ENCODE measurements around the gene UBE2B.
"Not testable (repeated sequence)": the region's sequence is repeated elsewhere in the genome, so short reads cannot be mapped to it uniquely, and the experiment has no call there.

The UBE2B gene

DNA sequence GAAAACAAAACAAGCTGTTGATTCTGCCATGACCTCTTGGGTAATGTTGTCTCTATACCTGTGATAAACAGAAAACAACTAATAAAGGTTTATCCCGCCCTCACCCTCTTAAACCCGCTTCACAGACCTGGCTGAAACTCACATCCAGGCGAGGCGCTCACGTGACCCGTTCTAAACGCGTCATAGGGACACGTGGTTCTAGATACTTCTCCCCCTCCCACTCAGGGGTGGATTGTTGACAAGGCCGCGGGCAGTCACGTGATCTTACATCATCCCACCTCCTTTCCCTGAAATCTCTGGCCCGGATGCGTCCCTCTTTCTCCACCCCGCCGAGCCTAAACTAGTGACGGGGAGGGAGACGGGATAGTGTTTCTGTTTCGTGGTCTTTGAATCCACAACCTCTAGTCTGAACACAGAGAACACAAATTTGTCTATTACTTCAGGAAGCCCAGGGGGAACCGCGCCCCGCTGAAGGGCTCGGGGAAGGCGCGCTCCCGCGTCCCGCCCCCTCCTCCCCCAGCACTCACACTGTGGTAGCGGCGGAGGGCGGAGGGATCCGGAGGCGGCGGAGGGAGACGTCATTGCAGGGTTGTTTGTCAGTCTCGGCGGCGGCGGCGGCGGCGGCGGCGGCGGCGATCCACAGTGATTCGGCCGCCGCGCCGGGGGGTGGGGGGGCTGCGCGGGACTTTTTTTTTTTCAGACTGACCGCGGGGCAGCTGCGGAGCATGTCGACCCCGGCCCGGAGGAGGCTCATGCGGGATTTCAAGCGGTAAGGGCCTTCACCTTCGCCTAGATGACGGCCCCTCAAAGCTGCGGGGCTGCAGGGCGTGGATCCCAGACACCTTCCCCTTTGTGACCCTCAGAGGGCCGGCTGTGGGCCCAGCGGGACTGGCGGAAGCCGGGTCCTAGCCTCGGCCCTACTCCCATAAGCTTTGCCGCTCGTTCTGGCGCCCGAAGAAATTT lies at the start of gene UBE2B:
TSS of gene UBE2B (plus strand) at position 699 of the 963 bp plus-strand sequence. CDS start at position 726, 27 bp downstream.
- in situ Hi-C loops (cut with HindIII; ENCODE audit: low sequenced_read_pairs), result no loop called here
- TF ChIP-seq, protein P1, sequence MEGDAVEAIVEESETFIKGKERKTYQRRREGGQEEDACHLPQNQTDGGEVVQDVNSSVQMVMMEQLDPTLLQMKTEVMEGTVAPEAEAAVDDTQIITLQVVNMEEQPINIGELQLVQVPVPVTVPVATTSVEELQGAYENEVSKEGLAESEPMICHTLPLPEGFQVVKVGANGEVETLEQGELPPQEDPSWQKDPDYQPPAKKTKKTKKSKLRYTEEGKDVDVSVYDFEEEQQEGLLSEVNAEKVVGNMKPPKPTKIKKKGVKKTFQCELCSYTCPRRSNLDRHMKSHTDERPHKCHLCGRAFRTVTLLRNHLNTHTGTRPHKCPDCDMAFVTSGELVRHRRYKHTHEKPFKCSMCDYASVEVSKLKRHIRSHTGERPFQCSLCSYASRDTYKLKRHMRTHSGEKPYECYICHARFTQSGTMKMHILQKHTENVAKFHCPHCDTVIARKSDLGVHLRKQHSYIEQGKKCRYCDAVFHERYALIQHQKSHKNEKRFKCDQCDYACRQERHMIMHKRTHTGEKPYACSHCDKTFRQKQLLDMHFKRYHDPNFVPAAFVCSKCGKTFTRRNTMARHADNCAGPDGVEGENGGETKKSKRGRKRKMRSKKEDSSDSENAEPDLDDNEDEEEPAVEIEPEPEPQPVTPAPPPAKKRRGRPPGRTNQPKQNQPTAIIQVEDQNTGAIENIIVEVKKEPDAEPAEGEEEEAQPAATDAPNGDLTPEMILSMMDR (IDR thresholded peaks at IDR 0.05; ENCODE audit: low read depth, low read length, missing control alignments), result no peak
- peak within 1 kb of the TSS; percentile 98 for H3K4me3 ChIP-seq (ENCODE audit: low read depth, low read length)
- DNase-seq (ENCODE audit: low read depth), result peak; percentile 100

GRCh38 chr5:134327327-134327726 lies 44.0 kb upstream of the UBE2B start:
- TF ChIP-seq, protein P1 (IDR thresholded peaks at IDR 0.05; ENCODE audit: low read depth, low read length, missing control alignments), result no peak
- no peak overlapping the region for H3K4me3 ChIP-seq (ENCODE audit: low read depth, low read length)
- in situ Hi-C loops (cut with HindIII; ENCODE audit: low sequenced_read_pairs), result no loop called here
- DNase-seq (ENCODE audit: low read depth), result no peak

GRCh38 chr5:134328619-134329018 lies 42.8 kb upstream of the UBE2B start:
- no peak overlapping the region for H3K4me3 ChIP-seq (ENCODE audit: low read depth, low read length)
- TF ChIP-seq, protein P1 (IDR thresholded peaks at IDR 0.05; ENCODE audit: low read depth, low read length, missing control alignments), result no peak
- in situ Hi-C loops (cut with HindIII; ENCODE audit: low sequenced_read_pairs), result no loop called here
- DNase-seq (ENCODE audit: low read depth), result no peak

DNA sequence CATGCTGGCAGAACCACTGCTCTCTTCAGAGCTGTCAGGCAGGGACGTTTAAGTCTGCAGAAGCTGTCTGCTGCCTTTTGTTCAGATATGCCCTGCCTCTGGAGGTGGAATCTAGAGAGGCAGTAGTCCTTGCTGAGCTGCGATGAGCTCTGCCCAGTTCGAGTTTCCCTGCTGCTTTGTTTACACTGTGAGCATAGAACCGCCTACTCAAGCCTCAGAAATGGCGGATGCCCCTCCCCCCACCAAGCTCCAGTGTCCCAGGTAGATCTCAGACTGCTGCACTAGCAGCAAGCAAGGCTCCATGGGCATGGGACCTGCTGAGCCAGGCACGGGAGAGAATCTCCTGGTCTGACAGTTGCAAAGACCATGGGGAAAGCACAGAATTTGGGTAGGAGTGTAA lies 34.5 kb upstream of the UBE2B start:
- DNase-seq (ENCODE audit: low read depth); H3K4me3 ChIP-seq (ENCODE audit: low read depth, low read length); in situ Hi-C loops (cut with HindIII; ENCODE audit: low sequenced_read_pairs): not testable (repeated sequence)

- DNase-seq (ENCODE audit: low read depth); in situ Hi-C loops (cut with HindIII; ENCODE audit: low sequenced_read_pairs); H3K4me3 ChIP-seq (ENCODE audit: low read depth, low read length): not testable (repeated sequence)
Observed at GRCh38 chr5:134343500-134343899, 27.9 kb upstream of the UBE2B start.

DNA sequence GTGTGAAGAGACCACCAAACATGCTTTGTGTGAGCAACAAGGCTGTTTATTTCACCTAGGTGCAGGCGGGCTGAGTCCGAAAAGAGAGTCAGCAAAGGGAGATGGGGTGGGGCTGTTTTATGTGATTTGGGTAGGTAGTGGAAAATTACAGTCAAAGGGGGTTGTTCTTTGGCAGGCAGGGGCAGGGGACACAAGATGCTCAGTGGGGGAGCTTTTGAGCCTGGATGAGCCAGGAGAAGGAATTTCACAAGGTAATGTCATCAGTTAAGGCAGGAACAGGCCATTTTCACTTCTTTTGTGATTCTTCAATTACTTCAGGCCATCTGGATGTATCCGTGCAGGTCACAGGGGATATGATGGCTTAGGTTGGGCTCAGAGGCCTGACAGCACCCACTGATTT lies 25.9 kb upstream of the UBE2B start:
- DNase-seq (ENCODE audit: low read depth); in situ Hi-C loops (cut with HindIII; ENCODE audit: low sequenced_read_pairs); H3K4me3 ChIP-seq (ENCODE audit: low read depth, low read length): not testable (repeated sequence)

- no peak for DNase-seq (ENCODE audit: low read depth)
- in situ Hi-C loops (cut with HindIII; ENCODE audit: low sequenced_read_pairs), result no loop called here
- H3K4me3 ChIP-seq (ENCODE audit: low read depth, low read length), result no peak overlapping the region
- TF ChIP-seq, protein P1 (IDR thresholded peaks at IDR 0.05; ENCODE audit: low read depth, low read length, missing control alignments), result no peak
Observed at GRCh38 chr5:134345996-134346395, 25.4 kb upstream of the UBE2B start.

DNA sequence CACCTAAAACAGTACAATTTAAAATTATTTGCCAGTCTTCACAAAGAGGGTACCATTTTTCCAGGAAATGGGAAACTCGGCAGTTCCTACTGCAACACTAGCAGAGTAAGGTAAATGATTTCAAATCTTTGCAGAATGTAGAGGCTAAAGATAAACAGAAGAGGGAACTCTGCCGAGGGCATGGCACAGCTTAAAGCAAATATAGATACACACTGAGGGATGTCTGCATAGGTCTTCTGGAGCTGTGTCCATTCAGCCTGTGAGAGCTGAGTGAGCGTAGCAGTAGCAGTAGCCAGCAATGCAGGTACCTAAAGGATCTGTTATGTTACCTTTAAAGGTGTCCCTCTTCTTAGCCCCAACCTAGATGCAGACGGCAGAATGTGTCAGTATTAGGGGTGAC lies 21.9 kb upstream of the UBE2B start:
- no peak for DNase-seq (ENCODE audit: low read depth)
- TF ChIP-seq, protein P1 (IDR thresholded peaks at IDR 0.05; ENCODE audit: low read depth, low read length, missing control alignments), result no peak
- no peak overlapping the region for H3K4me3 ChIP-seq (ENCODE audit: low read depth, low read length)
- in situ Hi-C loops (cut with HindIII; ENCODE audit: low sequenced_read_pairs), result no loop called here
